Pancreas (tissue), 10 donors: Measurements from ENCODE around the gene AGFG2. TPM values are rescaled to one million over a fixed set of nuclear protein-coding genes. Genes with fewer than 3 reads are reported as not detected.
A peak's percentile ranks its signal among the peaks of the same experiment; 100 is the strongest.

Experiments
- ATAC-seq, 4 donors: fragments of 200-7000 bp; cut with Tn5 transposase; one replicate each; pipeline versions ENCODE4 v1.8.0 to v1.9.1; 2020; ENCODE audit warnings: mild to moderate bottlenecking in 4 of 4, moderate library complexity in 4 of 4
- DNase-seq, 6 donors: peaks; one replicate each; pipeline ENCODE4 v3.0.0-alpha.2; 2020
- FAIRE-seq: peaks from 2 replicates; lab custom pipeline; 2012; peaks lifted over from hg19 to GRCh38; lab: Jason Lieb, UNC
- H3K27ac ChIP-seq, 4 donors: fragments of 200-600 bp; sonication (generic); 1 replicate in 3 of 4; 2 replicates in 1 of 4; pipeline versions ENCODE4 v1.5.0 to v1.8.0; 2020
- H3K27me3 ChIP-seq, 4 donors: fragments of 200-600 bp; one replicate each; pipeline ENCODE4 v1.8.0; 2021
- H3K36me3 ChIP-seq, 3 donors: fragments of 200-600 bp; sonication (generic) in 1 of 3; one replicate each; pipeline versions ENCODE4 v1.5.0 to v1.8.0; 2020 to 2021
- H3K4me1 ChIP-seq, 3 donors: fragments of 200-600 bp; one replicate each; pipeline ENCODE4 v1.8.0; 2021
- H3K4me3 ChIP-seq, 4 donors: fragments of 200-600 bp; sonication (generic) in 2 of 4; one replicate each; pipeline versions ENCODE4 v1.5.0 to v1.8.0; 2020 to 2021
- H3K9me3 ChIP-seq, 4 donors: fragments of 200-600 bp; one replicate each; pipeline ENCODE4 v1.8.0; 2021
- WGBS, 2 donors: extraction: QIAGEN DNeasy Blood & Tissue Kit; methylation state at CpG; one replicate each; pipeline ENCODE4 v1.1.7; 2013; 5-methylcytosine and 5-hydroxymethylcytosine counted together
- intact Hi-C, 3 donors: fragments of 100-400 bp; cut with DNase I; formaldehyde crosslinking; loops; one replicate each; pipeline versions ENCODE4 v1.11.1 to v1.14.2; 2022
- polyA plus RNA-seq, 2 donors: library from polyadenylated mRNA; stranded (reverse); fragments of 200-250 nt; gene quantifications; one replicate each; pipeline ENCODE4 v1.2.3, GENCODE V29; 2013
- total RNA-seq, 6 donors: library from RNA; stranded (reverse); fragmentation: NEBNext Ultra II Directional in 4 of 6; extraction: Animal tissue kit (Norgen Biotek cat#: 25700) in 4 of 6; gene quantifications; one replicate each; pipeline versions ENCODE4 v1.2.1 to v1.2.4, GENCODE V29; 2021 to 2023
- TF ChIP-seq, protein P1 (sequence below), 4 donors: fragments of 200-600 bp; sonication (generic) in 3 of 4; IDR thresholded peaks; one replicate each; pipeline versions ENCODE4 v1.5.0 to v1.8.0; 2021; ENCODE audit warnings: antibody characterized with exemption in 4 of 4
- donor health status: healthy with polysubstance abuse.
- donor health status: DM: no; HTN: no; CAD: no; lungs with moderate emphysema.
- donor health status: DM: no; HTN: no; CAD: no.
- donor health status: control.
- donor health status: control.
- donor health status: Bipolar disorder and iron deficiency.
- donor health status: DM: yes; HTN: yes; CAD: no.
- donor health status: DM: no; HTN: no; CAD: no.
- donor health status: DM: no; HTN: no; CAD: no.
- donor health status: DM: yes; HTN: yes; CAD: no.

The AGFG2 gene
- total and polyA plus RNA-seq, 8 donors: 13.6 to 41.0 (median 24.6) TPM

- Histone ChIP-seq H3K4me3 (no peak overlapping the region), H3K9me3 (no peaks in the 10 kb centered on the region), H3K27ac (peak overlapping the region; percentile 80 to 95 (median 90)), H3K36me3 (no peaks in the 10 kb centered on the region), H3K27me3 (no peaks in the 10 kb centered on the region), H3K4me1 (peaks cover 51 to 78% (median 77%) of the 10 kb centered on the region in 3 donors)
- ATAC-seq (no peak), FAIRE-seq (no peak), DNase-seq (no peak)
- TF ChIP-seq, protein P1, sequence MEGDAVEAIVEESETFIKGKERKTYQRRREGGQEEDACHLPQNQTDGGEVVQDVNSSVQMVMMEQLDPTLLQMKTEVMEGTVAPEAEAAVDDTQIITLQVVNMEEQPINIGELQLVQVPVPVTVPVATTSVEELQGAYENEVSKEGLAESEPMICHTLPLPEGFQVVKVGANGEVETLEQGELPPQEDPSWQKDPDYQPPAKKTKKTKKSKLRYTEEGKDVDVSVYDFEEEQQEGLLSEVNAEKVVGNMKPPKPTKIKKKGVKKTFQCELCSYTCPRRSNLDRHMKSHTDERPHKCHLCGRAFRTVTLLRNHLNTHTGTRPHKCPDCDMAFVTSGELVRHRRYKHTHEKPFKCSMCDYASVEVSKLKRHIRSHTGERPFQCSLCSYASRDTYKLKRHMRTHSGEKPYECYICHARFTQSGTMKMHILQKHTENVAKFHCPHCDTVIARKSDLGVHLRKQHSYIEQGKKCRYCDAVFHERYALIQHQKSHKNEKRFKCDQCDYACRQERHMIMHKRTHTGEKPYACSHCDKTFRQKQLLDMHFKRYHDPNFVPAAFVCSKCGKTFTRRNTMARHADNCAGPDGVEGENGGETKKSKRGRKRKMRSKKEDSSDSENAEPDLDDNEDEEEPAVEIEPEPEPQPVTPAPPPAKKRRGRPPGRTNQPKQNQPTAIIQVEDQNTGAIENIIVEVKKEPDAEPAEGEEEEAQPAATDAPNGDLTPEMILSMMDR (IDR thresholded peaks at IDR 0.05): no peak
- WGBS, 2 donors: 13 to 18% methylated on average over 5 of the region's 5 CpGs
- intact Hi-C loops: no loop called here
Measured at GRCh38 chr7:100544386-100544785, 5.4 kb downstream of the AGFG2 start.

DNA sequence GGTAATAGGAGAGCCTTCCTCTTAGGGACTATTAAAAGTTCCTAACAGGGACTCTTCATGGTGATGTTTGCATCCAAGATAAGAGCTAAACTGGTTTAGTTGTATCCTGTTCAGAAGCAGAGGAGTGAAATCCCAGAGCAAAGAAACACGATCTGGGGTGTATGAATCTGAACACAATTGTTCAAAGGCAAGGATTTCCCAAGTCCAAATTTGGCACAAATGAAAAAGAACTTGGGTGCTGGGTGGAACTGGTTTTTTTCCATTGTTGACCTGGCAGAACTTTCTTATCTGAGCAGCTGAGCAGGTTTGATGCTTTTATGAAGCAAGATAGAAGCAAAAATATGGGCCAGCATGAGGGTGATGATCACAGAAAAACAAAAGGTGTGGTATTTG lies 6.0 kb downstream of the AGFG2 start:
- Histone ChIP-seq H3K9me3 (no peaks in the 10 kb centered on the region), H3K27me3 (no peaks in the 10 kb centered on the region), H3K4me3 (no peak overlapping the region), H3K36me3 (no peaks in the 10 kb centered on the region), H3K4me1 (peaks cover 51 to 82% (median 77%) of the 10 kb centered on the region in 3 donors), H3K27ac (peak overlapping the region; percentile 80 to 95 (median 90))
- intact Hi-C loops: no loop called here
- peak; percentile 28 to 49 (median 43) for ATAC-seq
- TF ChIP-seq, protein P1 (IDR thresholded peaks at IDR 0.05): no peak
- WGBS, 2 donors: 0 to 6% methylated on average over 1 of the region's 1 CpG
- peak in 1 of 6 donors; percentile 44 for DNase-seq
- FAIRE-seq: no peak

GRCh38 chr7:100545360-100546128 lies 6.5 kb downstream of the AGFG2 start:
- DNase-seq: peak in 3 of 6 donors; percentile 45 to 72 (median 49)
- peaks cover 0 to 3% (median 0%) of the 10 kb centered on the region in 3 donors for H3K36me3 ChIP-seq
- peak; percentile 64 to 78 (median 67) for ATAC-seq
- no peak for FAIRE-seq
- no peak overlapping the region for H3K4me3 ChIP-seq
- 7 to 14% methylated on average over 3 of the region's 3 CpGs for WGBS, 2 donors
- no peaks in the 10 kb centered on the region for H3K9me3 ChIP-seq
- H3K27ac ChIP-seq: peak overlapping the region; percentile 80 to 95 (median 90)
- H3K27me3 ChIP-seq: no peaks in the 10 kb centered on the region
- peaks cover 47 to 78% (median 73%) of the 10 kb centered on the region in 3 donors for H3K4me1 ChIP-seq
- intact Hi-C loops: no loop called here
- TF ChIP-seq, protein P1 (IDR thresholded peaks at IDR 0.05): no peak

- Histone ChIP-seq H3K27me3 (no peaks in the 10 kb centered on the region), H3K27ac (peak overlapping the region; percentile 80 to 95 (median 90)), H3K9me3 (no peaks in the 10 kb centered on the region), H3K36me3 (peaks cover 0 to 6% (median 2%) of the 10 kb centered on the region in 3 donors), H3K4me1 (peaks cover 42 to 70% (median 67%) of the 10 kb centered on the region in 3 donors), H3K4me3 (no peak overlapping the region)
- TF ChIP-seq, protein P1 (IDR thresholded peaks at IDR 0.05): no peak
- intact Hi-C loops: no loop called here
- 21 to 26% methylated on average over 10 of the region's 10 CpGs for WGBS, 2 donors
- DNase-seq (no peak), ATAC-seq (peak; percentile 69 to 77 (median 74)), FAIRE-seq (no peak)
Measured at GRCh38 chr7:100546129-100546925, 7.3 kb downstream of the AGFG2 start.
